ENCODE data around the gene CALHM5.
"Not testable (repeated sequence)": the region's sequence is repeated elsewhere in the genome, so short reads cannot be mapped to it uniquely, and the experiment has no call there.

Gene CALHM5

GRCh38 chr6:116511424-116512110, at the start of gene CALHM5:
Gene CALHM5, plus strand, starts transcription at chr6:116511639. Its CDS starts 58 bp downstream, at chr6:116511697.
- peak; percentile 77 for DNase-seq (ENCODE audit: low read depth)

GRCh38 chr6:116461932-116462885, 49.2 kb upstream of the CALHM5 start:
- DNase-seq (ENCODE audit: low read depth): no peak

GRCh38 chr6:116463301-116463700, 48.1 kb upstream of the CALHM5 start:
- DNase-seq (ENCODE audit: low read depth): no peak

- DNase-seq (ENCODE audit: low read depth): no peak
Observed at GRCh38 chr6:116465246-116465645, 46.2 kb upstream of the CALHM5 start.

- DNase-seq (ENCODE audit: low read depth): no peak
Observed at GRCh38 chr6:116467096-116467495, 44.3 kb upstream of the CALHM5 start.

- DNase-seq (ENCODE audit: low read depth): no peak
Observed at GRCh38 chr6:116467514-116467913, 43.9 kb upstream of the CALHM5 start.

GRCh38 chr6:116468293-116468692, 43.1 kb upstream of the CALHM5 start:
- DNase-seq (ENCODE audit: low read depth): no peak

GRCh38 chr6:116471531-116471930, 39.9 kb upstream of the CALHM5 start:
- DNase-seq (ENCODE audit: low read depth): no peak

GRCh38 chr6:116472706-116473105, 38.7 kb upstream of the CALHM5 start:
- no peak for DNase-seq (ENCODE audit: low read depth)

GRCh38 chr6:116475141-116475540, 36.3 kb upstream of the CALHM5 start:
- no peak for DNase-seq (ENCODE audit: low read depth)

- DNase-seq (ENCODE audit: low read depth): no peak
Observed at GRCh38 chr6:116476002-116476678, 35.3 kb upstream of the CALHM5 start.

GRCh38 chr6:116482780-116483179, 28.7 kb upstream of the CALHM5 start:
- no peak for DNase-seq (ENCODE audit: low read depth)

GRCh38 chr6:116483616-116484015, 27.8 kb upstream of the CALHM5 start:
- DNase-seq (ENCODE audit: low read depth): no peak

- DNase-seq (ENCODE audit: low read depth): peak; percentile 2
Observed at GRCh38 chr6:116485559-116486184, 25.8 kb upstream of the CALHM5 start.

GRCh38 chr6:116491610-116492330, 19.7 kb upstream of the CALHM5 start:
- DNase-seq (ENCODE audit: low read depth): no peak

- DNase-seq (ENCODE audit: low read depth): no peak
Observed at GRCh38 chr6:116492331-116493067, 18.9 kb upstream of the CALHM5 start.

- DNase-seq (ENCODE audit: low read depth): not testable (repeated sequence)
Observed at GRCh38 chr6:116495161-116495560, 16.3 kb upstream of the CALHM5 start.

- no peak for DNase-seq (ENCODE audit: low read depth)
Observed at GRCh38 chr6:116497113-116497676, 14.2 kb upstream of the CALHM5 start.

- DNase-seq (ENCODE audit: low read depth): no peak
Observed at GRCh38 chr6:116500969-116501433, 10.4 kb upstream of the CALHM5 start.

- DNase-seq (ENCODE audit: low read depth): no peak
Observed at GRCh38 chr6:116507324-116507723, 4.1 kb upstream of the CALHM5 start.
